22Rv1 (cell line): ENCODE data around the gene ZNF30.

Experiments
- ZFX ChIP-seq: fragments of 450-650 bp; IDR thresholded peaks from 2 replicates; pipeline ENCODE4 v1.6.1; 2017; ENCODE audit warnings: antibody characterized with exemption, borderline replicate concordance
- TF ChIP-seq, protein P1 (sequence below): fragments of 450-650 bp; IDR thresholded peaks from 2 replicates; pipeline ENCODE4 v1.5.1; 2017; ENCODE audit warnings: mild to moderate bottlenecking

GRCh38 chr19:34879563-34879962, 47.1 kb upstream of the ZNF30 start:
- TF ChIP-seq, protein P1, sequence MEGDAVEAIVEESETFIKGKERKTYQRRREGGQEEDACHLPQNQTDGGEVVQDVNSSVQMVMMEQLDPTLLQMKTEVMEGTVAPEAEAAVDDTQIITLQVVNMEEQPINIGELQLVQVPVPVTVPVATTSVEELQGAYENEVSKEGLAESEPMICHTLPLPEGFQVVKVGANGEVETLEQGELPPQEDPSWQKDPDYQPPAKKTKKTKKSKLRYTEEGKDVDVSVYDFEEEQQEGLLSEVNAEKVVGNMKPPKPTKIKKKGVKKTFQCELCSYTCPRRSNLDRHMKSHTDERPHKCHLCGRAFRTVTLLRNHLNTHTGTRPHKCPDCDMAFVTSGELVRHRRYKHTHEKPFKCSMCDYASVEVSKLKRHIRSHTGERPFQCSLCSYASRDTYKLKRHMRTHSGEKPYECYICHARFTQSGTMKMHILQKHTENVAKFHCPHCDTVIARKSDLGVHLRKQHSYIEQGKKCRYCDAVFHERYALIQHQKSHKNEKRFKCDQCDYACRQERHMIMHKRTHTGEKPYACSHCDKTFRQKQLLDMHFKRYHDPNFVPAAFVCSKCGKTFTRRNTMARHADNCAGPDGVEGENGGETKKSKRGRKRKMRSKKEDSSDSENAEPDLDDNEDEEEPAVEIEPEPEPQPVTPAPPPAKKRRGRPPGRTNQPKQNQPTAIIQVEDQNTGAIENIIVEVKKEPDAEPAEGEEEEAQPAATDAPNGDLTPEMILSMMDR = no peak
- TF ChIP-seq ZFX = no peak
